Measurements from ENCODE around the gene SHC3.

Gene SHC3

DNA sequence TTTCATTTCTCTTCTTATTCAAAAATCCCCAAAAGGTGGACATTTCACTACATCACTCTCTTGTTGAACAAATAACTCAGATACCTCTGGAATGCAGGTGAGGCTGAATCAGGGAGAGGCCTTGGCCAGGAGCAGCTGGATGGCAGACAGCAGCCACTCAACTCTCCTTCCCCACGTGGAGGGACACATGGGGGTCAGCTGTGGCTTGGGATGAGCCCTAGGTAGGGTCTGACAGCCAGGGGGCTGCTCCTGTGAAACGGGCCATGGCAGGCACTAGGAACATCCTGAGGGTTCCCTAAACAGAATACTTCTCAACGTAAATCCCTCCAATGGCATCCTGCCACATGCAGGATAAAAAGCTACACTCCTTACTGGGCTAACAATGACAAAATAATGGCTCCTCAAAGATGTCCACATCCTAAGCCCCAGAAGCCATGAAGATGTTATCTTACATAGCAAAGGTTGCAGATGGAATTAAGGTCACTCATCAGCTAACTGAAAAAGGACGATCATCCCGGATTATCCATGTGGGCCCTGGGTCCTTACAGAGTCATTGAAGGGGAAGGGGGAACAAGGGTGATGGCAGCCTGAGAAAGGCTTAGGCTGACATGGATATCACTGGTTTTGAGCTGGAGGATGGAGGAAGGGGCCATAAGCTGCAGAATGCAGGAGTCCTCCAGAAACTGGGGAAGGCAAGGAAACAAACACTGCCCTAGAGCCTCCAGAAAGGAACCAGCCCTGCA lies 218.7 kb downstream of the SHC3 start:
- in situ Hi-C loops (cut with MboI; ENCODE audit: low pct_unique_long_range_greater_than_20kb, low sequenced_read_pairs, unreplicated experiment), result no loop called here
- TF ChIP-seq, protein P1, sequence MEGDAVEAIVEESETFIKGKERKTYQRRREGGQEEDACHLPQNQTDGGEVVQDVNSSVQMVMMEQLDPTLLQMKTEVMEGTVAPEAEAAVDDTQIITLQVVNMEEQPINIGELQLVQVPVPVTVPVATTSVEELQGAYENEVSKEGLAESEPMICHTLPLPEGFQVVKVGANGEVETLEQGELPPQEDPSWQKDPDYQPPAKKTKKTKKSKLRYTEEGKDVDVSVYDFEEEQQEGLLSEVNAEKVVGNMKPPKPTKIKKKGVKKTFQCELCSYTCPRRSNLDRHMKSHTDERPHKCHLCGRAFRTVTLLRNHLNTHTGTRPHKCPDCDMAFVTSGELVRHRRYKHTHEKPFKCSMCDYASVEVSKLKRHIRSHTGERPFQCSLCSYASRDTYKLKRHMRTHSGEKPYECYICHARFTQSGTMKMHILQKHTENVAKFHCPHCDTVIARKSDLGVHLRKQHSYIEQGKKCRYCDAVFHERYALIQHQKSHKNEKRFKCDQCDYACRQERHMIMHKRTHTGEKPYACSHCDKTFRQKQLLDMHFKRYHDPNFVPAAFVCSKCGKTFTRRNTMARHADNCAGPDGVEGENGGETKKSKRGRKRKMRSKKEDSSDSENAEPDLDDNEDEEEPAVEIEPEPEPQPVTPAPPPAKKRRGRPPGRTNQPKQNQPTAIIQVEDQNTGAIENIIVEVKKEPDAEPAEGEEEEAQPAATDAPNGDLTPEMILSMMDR (IDR thresholded peaks at IDR 0.05; ENCODE audit: extremely low read depth, insufficient read depth, missing control alignments), result no peak
- no peak for DNase-seq (ENCODE audit: low spot score)

DNA sequence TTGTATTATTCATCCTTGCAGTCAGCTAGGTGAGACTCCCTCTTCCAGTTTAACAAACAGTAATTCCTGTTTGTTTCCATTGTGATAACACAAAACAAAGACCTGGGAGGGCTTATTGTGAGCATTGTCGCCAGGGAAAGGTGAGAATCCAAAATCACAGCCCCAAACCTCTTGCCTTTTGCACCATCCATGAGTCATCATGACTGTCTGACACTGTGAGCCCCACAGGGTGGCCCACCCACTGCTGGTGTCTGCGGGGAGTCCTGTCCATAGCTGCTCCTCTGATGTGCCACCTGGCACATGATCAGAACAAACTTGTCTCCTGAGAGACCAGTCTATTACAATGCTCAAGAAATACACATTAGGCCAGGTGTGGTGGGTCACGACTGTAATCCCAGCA lies 221.1 kb downstream of the SHC3 start:
- no peak for DNase-seq (ENCODE audit: low spot score)
- in situ Hi-C loops (cut with MboI; ENCODE audit: low pct_unique_long_range_greater_than_20kb, low sequenced_read_pairs, unreplicated experiment), result no loop called here
- TF ChIP-seq, protein P1 (IDR thresholded peaks at IDR 0.05; ENCODE audit: extremely low read depth, insufficient read depth, missing control alignments), result no peak

All from GM13977 (cell line).